ENCODE data around the gene KXD1. TPM values are rescaled to one million over a fixed set of nuclear protein-coding genes. Genes with fewer than 3 reads are reported as not detected.
A peak's percentile ranks its signal among the peaks of the same experiment; 100 is the strongest.

Gene KXD1
- total and polyA plus RNA-seq, 2 experiments from 2014 or later, result 110 to 129 TPM

- H3K9ac ChIP-seq, result peak overlapping the region; percentile 57
- peaks cover 39% of the 10 kb centered on the region for H3K4me1 ChIP-seq (ENCODE audit: insufficient read depth)
- peaks cover 21% of the 10 kb centered on the region; the same call in 1 of the 2 replicates for H3F3A ChIP-seq (ENCODE audit: insufficient read depth)
- TF ChIP-seq EZH2 (IDR thresholded peaks at IDR 0.05; ENCODE audit: insufficient read depth, poor library complexity, severe bottlenecking) (no peak), EZH2phosphoT487 (IDR thresholded peaks at IDR 0.05; ENCODE audit: insufficient read depth, low read depth) (no peak)
- peak; percentile 75 for DNase-seq
- no peaks in the 10 kb centered on the region for H3K9me2 ChIP-seq (ENCODE audit: insufficient read depth)
- H3K36me3 ChIP-seq (ENCODE audit: low read depth), result no peaks in the 10 kb centered on the region
- in situ Hi-C loops (cut with MboI), result no loop called here
- H3K27ac ChIP-seq, result peak overlapping the region; percentile 74
- no peak overlapping the region for H3K4me3 ChIP-seq
- WGBS, 2 experiments (ENCODE audit: low coverage in 1 of 2, low lambda C conversion rate in 2 of 2, missing lambda C conversion rate in 2 of 2), result 53 to 57% methylated on average over 17 of the region's 17 CpGs
- H3K27me3 ChIP-seq (replicated peaks; ENCODE audit: insufficient read depth), result no peaks in the 10 kb centered on the region
- no peak overlapping the region for H2AFZ ChIP-seq
- peaks cover 32% of the 10 kb centered on the region; the same call in 1 of the 2 replicates for H4K20me1 ChIP-seq (ENCODE audit: insufficient read depth)
- peaks cover 100% of the 10 kb centered on the region for H3K79me2 ChIP-seq (ENCODE audit: insufficient read depth)
- H3K4me2 ChIP-seq (ENCODE audit: unreplicated experiment), result no peak overlapping the region
- no peaks in the 10 kb centered on the region for H3K9me3 ChIP-seq (ENCODE audit: low read depth)
Observed at GRCh38 chr19:18514800-18515682, 42.6 kb upstream of the KXD1 start.

DNA sequence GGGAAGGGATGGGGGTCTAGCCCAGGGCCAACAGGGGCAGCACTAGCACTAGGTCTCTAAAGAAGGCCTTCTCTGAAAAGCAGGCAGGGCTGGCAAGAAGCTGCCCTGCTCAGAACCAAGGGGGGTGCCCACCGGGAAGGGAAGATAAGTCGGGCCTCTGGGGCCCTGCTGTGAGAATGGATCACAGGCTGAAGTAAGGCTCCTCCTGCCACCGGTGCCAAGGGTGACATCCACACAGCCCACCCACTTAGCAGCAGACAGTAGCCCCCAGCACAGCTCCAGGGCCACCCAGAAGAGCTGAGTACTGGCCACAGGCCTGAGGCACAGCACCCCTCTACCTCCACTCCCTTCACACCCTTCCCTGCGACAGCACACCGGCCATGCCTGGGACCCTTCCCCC, 41.7 kb upstream of the KXD1 start:
- H3K27ac ChIP-seq, result no peak overlapping the region
- H3K79me2 ChIP-seq (ENCODE audit: insufficient read depth), result peaks cover 98% of the 10 kb centered on the region
- WGBS, 2 experiments (ENCODE audit: low coverage in 1 of 2, low lambda C conversion rate in 2 of 2, missing lambda C conversion rate in 2 of 2), result 66 to 73% methylated on average over 5 of the region's 5 CpGs
- peaks cover 32% of the 10 kb centered on the region; the same call in 1 of the 2 replicates for H4K20me1 ChIP-seq (ENCODE audit: insufficient read depth)
- H3K9ac ChIP-seq, result no peak overlapping the region
- H3K9me3 ChIP-seq (ENCODE audit: low read depth), result no peaks in the 10 kb centered on the region
- TF ChIP-seq EZH2 (IDR thresholded peaks at IDR 0.05; ENCODE audit: insufficient read depth, poor library complexity, severe bottlenecking), result no peak
- no peak for TF ChIP-seq EZH2phosphoT487 (IDR thresholded peaks at IDR 0.05; ENCODE audit: insufficient read depth, low read depth)
- H3K36me3 ChIP-seq (ENCODE audit: low read depth), result no peaks in the 10 kb centered on the region
- H3K4me3 ChIP-seq, result no peak overlapping the region
- no peak for DNase-seq
- H3K9me2 ChIP-seq (ENCODE audit: insufficient read depth), result no peaks in the 10 kb centered on the region
- H2AFZ ChIP-seq, result no peak overlapping the region
- no peaks in the 10 kb centered on the region for H3K27me3 ChIP-seq (replicated peaks; ENCODE audit: insufficient read depth)
- peaks cover 40% of the 10 kb centered on the region for H3K4me1 ChIP-seq (ENCODE audit: insufficient read depth)
- peaks cover 25% of the 10 kb centered on the region; the same call in 1 of the 2 replicates for H3F3A ChIP-seq (ENCODE audit: insufficient read depth)
- in situ Hi-C loops (cut with MboI), result no loop called here
- H3K4me2 ChIP-seq (ENCODE audit: unreplicated experiment), result no peak overlapping the region

DNA sequence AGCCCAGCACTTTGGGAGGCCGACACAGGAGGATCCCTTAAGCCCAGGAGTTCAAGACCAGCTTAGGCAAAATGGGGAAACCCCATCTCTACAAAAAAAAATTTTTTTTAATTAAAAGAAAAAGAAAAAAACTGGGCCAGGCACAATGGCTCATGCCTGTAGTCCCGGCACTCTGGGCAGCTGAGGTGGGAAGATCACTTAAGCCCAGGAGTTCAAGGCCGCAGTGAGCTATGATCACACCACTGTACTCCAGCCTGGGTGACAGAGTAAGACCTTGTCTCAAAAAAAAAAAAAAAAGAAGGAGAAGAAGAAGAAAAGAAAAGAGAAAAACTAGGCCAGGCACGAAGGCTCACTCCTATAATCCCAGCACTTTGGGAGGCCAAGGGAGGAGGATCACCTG, 40.1 kb upstream of the KXD1 start:
- Histone ChIP-seq H4K20me1 (ENCODE audit: insufficient read depth) (peaks cover 19% of the 10 kb centered on the region; the same call in 1 of the 2 replicates), H3K36me3 (ENCODE audit: low read depth) (no peaks in the 10 kb centered on the region), H3K79me2 (ENCODE audit: insufficient read depth) (peaks cover 91% of the 10 kb centered on the region), H3K4me2 (ENCODE audit: unreplicated experiment) (no peak overlapping the region), H2AFZ (no peak overlapping the region), H3F3A (ENCODE audit: insufficient read depth) (peaks cover 25% of the 10 kb centered on the region; the same call in 1 of the 2 replicates), H3K4me3 (no peak overlapping the region), H3K27me3 (replicated peaks; ENCODE audit: insufficient read depth) (no peaks in the 10 kb centered on the region), H3K27ac (peak overlapping the region; percentile 8; the same call in 1 of the 2 replicates), H3K9me2 (ENCODE audit: insufficient read depth) (no peaks in the 10 kb centered on the region), H3K9me3 (ENCODE audit: low read depth) (no peaks in the 10 kb centered on the region), H3K9ac (no peak overlapping the region), H3K4me1 (ENCODE audit: insufficient read depth) (peaks cover 40% of the 10 kb centered on the region)
- WGBS, 2 experiments (ENCODE audit: low coverage in 1 of 2, low lambda C conversion rate in 2 of 2, missing lambda C conversion rate in 2 of 2), result 96 to 98% methylated on average over 4 of the region's 4 CpGs
- TF ChIP-seq EZH2 (IDR thresholded peaks at IDR 0.05; ENCODE audit: insufficient read depth, poor library complexity, severe bottlenecking) (no peak), EZH2phosphoT487 (IDR thresholded peaks at IDR 0.05; ENCODE audit: insufficient read depth, low read depth) (no peak)
- in situ Hi-C loops (cut with MboI), result no loop called here
- DNase-seq, result no peak

DNA sequence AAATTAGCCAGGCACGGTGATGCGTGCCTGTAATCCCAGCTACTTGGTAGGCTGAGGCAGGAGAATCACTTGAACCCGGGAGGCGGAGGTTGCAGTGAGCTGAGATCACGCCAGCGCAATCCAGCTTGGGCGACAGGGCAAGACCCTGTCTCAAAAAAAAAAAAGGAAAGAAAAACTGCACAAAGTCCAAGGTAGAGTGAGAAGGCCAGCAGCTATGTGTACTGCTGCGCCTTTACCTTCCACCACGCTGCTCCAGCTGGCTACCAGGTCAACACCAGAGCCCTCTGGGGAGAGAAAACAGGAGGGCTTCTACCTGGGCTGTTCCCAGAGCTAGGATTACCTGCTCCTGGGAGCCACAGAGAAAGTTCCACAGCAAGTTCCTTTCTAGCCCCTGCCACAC, 39.0 kb upstream of the KXD1 start:
- H3K4me2 ChIP-seq (ENCODE audit: unreplicated experiment), result no peak overlapping the region
- H3K4me3 ChIP-seq, result no peak overlapping the region
- in situ Hi-C loops (cut with MboI), result no loop called here
- no peaks in the 10 kb centered on the region for H3K9me2 ChIP-seq (ENCODE audit: insufficient read depth)
- H3K4me1 ChIP-seq (ENCODE audit: insufficient read depth), result peaks cover 33% of the 10 kb centered on the region
- 0 out of 2 replicates have a peak, but pooled peaks cover 11% of the 10 kb centered on the region for H4K20me1 ChIP-seq (ENCODE audit: insufficient read depth)
- no peaks in the 10 kb centered on the region for H3K36me3 ChIP-seq (ENCODE audit: low read depth)
- no peak overlapping the region for H2AFZ ChIP-seq
- no peak for TF ChIP-seq EZH2phosphoT487 (IDR thresholded peaks at IDR 0.05; ENCODE audit: insufficient read depth, low read depth)
- no peaks in the 10 kb centered on the region for H3K9me3 ChIP-seq (ENCODE audit: low read depth)
- peak overlapping the region; percentile 98 for H3K27ac ChIP-seq
- peaks cover 80% of the 10 kb centered on the region for H3K79me2 ChIP-seq (ENCODE audit: insufficient read depth)
- WGBS, 2 experiments (ENCODE audit: low coverage in 1 of 2, low lambda C conversion rate in 2 of 2, missing lambda C conversion rate in 2 of 2), result 95% methylated on average over 8 to 9 of the region's 9 CpGs
- H3K9ac ChIP-seq, result 0 out of 2 replicates have a peak overlapping the region, but pooled peaks have one; percentile 98
- no peaks in the 10 kb centered on the region for H3K27me3 ChIP-seq (replicated peaks; ENCODE audit: insufficient read depth)
- H3F3A ChIP-seq (ENCODE audit: insufficient read depth), result peaks cover 25% of the 10 kb centered on the region; the same call in 1 of the 2 replicates
- DNase-seq, result no peak
